HG03558 (cell line): ENCODE measurements around the gene GPN2.
"Not testable (repeated sequence)": the region's sequence is repeated elsewhere in the genome, so short reads cannot be mapped to it uniquely, and the experiment has no call there.

Source experiments
- ATAC-seq: cut with Tn5 transposase; IDR thresholded peaks from one replicate; pipeline ENCODE4 v1.9.1; 2021; ENCODE audit warnings: moderate number of reproducible peaks; ENCODE audit not compliant: unreplicated experiment; ENCODE audit errors: extremely low read depth

Gene GPN2

DNA sequence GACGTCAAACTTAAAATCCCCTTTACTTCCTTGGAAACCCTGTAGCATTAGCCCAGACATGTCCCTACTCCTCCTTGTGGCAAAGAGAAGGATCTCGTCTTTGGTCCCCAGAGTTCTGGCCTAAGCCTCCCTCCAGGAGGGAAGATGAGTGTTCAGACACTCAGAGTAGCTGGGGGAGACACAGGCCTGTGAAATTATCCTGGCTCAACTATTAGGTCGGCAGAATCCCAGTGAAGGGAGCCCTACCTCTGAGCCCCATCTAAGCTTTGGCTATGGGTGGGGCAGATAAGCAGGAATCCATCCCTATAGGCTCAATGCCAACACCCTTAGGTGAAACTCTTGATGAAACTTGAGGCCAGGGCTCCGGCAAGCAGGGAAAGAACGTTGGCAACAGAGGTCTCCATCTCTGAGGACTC, 28.8 kb downstream of the GPN2 start:
- no peak for ATAC-seq

DNA sequence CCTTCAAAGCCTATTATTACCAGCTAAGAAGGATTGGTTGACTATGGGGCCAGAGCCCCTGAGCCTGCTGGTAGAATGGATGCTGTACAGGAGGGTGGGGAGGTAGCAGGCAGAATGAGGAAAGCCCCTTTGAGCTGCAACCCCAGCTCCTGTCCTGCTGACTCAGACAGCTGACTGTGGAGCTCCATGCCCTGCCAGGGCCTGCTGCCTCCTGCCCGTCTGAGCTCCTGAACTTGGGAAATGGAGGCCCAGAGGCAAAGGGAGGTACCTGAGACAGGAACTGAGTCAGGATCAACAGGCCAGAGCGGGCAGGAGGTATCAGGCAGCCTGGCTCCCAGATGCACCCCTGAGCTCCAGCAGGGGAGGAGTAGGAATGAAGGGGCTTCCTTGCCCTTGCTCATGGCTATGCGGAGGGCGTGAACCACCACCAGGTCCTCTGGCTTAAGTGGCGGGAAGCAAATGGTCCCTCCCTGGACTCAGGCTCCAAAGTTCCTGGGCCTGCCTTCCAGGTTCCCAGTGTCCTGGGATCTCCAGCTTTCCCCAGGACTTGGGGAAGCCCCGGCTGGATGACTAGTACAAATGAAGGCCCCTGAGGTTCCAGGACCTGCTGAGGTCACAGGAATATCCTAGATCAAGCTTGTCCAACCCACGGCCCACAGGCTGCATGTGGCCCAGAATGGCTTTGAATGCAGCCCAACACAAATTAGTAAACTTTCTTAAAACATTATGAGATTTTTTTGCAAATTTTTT, 31.0 kb downstream of the GPN2 start:
- no peak for ATAC-seq

DNA sequence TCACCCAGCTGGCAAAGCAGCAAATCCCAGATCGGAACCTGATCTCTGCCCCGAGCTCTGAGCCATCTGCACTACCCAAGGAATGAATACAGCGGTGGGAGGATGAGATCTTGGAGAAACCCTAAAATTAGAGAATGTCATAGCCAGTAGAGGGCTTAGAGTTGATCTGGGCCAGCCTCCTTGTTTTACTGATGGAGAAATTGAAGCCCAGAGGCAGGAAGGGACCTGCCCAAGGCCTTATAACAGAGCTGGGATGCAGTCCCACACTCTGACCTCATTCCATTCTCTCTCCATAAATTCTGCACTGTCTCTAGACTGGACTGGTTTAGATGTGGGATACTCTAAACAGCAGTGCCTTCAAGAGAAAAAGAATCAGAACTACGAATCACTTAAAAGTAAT, 31.9 kb downstream of the GPN2 start:
- ATAC-seq = no peak

DNA sequence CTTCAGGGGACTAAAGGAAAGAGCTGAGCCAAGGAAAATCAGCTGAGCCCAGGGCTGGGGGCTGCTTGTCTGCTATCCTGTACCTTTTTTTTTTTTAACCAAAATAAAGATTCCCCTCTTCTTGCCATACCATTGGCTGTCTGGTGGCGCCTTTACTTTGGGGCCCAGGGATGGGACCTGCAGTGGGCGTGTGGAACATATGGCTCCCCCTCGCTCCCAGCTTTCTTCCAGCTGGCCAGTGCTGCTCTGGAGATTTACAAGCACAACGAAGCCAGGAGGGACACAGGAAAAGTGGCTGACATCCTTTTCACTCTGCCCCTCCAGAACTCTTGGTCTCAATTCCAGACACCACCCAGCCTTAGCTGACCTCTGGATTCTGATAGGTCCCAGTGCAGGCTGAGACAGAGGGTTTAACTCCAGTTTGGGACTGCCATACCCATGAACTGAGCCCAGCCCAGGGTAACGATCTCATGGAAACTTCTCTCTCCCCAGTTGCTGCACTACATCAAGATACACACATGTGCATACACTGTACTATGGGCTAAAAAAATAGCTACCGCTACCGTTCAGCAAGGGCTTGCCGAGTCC, 32.5 kb downstream of the GPN2 start:
- no peak for ATAC-seq

DNA sequence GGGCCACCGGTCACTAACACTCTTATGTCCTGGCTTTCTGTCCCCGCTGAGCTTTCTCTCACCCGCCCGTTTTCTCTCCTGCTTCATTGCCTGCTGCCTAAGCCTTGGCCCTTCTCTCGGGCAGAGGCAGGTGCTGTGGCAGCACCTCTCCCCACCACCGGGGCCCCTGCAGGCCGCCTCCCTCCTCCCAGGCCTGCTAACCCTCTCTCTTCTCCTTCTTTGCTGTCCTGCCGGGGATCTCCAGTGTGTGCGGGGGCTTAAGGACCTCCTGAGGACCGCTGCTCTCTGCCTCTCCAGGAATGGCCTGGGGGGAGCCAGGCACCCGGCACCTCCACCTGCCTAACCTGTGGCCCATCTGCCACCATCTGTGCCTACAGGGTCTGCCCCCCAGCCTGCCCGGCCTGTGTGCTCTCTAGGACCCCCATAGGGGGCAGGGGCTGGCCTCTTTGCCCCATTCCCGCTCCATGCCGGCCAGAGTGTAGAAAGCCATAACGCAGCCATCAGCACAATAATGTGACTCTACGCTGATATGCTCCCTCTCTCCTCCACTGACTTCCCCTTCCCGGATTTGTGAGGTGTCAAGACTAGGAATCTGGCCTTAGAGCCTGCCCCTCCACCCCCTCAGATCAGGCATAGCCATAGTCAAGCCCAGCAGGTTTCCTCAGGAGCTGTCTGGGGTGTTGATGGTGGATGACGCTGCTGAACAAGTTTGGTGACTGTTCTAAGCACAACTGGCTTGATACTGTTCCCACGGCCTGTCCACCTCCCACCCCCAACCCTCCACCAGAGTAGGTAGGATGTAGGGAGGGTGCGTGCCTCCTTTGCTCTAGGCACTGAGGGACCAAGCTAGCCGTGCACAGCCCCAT, 33.2 kb downstream of the GPN2 start:
- ATAC-seq = no peak

DNA sequence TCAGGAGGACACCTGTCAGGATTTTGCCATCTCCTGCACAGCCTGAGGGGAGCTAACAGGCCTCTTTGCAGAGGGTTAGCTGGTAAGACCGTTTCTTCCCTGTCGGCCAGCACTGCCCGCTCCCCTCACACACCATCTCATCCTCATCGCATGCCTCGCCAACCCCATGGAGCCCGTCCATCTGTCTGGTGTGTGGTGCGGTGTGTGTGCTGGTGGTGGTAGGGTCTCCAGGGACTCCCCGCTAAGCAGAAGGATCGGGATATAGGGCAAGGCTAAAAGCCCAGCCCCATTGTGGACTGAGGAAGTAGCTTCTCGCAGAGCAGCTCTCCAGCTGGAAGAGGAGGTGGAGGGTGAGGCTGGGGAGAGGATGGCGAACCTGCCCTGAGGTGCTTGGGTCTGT, 33.9 kb downstream of the GPN2 start:
- no peak for ATAC-seq

DNA sequence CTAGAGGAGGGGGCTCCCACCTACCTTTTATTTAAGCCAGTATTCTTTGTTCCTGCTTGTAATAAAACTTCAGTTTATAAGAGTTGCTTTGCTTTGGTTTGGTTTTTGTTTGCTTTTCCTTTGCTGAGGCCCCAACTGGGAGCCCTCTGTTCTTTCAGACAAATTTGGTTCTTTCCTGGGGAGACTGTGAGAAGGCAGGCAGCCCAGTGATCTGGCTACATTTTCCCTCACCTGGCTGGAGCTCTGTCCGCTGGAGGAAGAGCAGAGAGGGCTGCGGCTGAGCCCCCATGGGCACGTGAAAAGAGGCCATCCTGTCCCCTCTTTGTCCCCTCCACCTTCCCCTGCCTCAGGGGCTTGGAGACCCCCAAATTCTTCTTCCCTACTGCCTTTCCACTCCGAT, 34.4 kb downstream of the GPN2 start:
- no peak for ATAC-seq

DNA sequence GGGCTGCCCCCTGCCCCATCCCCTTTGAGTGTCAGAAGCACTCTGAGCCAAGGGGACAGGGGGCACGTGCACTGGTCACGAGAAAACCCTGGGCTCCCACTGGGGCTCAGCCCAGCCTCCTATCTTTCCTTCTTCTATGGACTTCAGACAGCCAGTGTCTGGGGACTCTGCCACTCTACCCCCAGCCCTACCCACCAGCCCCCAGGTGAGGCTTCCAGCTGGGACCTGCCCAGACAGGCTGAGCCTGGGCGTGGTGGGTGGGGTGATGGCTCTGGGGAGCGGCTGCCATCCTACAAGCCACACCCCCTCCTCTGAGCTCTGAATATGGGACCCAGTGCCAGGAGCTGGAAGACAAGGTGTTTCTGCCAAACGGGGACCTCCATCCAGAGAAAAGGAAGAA, 35.2 kb downstream of the GPN2 start:
- ATAC-seq = no peak

DNA sequence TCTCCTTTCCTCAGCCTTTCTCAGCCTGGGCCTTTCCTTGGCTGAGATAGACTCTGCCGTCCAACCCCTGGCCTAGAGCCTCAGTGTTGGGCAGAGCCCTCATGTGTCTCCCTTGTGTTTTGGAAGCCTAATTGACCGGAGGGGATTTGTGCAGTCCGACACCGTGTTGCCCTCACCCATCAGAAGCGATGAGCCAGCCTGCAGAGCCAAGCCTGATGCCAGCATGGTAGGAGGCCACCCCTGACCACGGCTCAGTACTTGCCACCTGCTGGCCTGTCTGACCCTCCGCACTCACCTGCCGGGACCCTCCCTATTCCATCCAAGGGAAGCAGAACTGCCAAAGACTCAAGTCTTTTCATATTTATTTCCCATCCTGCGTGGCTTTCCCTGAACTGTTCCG, 36.5 kb downstream of the GPN2 start:
- no peak for ATAC-seq

DNA sequence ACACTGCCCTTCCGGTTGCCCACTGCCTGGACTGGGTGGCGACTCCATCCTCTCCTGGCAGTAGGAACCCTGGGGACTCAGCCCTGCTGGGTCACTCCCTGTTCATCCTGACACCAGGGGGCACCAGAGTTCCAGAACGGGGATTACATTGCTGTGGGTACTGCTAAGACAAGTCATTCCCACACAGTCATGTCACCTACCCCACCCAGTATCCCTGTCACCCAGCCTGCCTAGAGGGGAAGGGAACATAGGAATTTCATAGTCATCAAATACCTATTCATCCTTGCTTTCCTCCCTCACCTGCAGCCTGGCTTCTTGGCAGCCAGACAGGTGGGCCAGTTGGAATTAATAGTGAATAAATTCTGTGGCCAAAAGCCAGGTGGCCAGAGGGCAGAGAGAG, 36.9 kb downstream of the GPN2 start:
- ATAC-seq = no peak

DNA sequence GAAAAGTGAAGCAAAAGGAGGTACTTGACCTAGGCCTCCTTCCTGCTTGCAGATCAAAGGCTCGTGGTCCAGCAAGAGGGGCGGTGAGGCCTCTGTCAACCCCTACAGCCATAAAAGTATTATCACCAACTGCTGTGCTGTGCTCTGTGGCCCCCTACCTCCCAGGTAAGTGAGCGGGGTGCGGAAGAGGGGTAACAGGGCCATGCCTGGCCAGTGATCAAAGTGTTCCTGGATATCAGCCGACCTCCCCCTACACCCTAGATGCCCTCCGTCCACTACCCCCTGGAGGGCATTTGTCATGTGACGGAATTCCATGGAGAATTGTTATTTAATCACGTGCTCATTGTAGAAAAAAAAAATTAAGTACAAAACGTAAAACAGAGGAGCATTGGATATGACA, 37.4 kb downstream of the GPN2 start:
- ATAC-seq = no peak

DNA sequence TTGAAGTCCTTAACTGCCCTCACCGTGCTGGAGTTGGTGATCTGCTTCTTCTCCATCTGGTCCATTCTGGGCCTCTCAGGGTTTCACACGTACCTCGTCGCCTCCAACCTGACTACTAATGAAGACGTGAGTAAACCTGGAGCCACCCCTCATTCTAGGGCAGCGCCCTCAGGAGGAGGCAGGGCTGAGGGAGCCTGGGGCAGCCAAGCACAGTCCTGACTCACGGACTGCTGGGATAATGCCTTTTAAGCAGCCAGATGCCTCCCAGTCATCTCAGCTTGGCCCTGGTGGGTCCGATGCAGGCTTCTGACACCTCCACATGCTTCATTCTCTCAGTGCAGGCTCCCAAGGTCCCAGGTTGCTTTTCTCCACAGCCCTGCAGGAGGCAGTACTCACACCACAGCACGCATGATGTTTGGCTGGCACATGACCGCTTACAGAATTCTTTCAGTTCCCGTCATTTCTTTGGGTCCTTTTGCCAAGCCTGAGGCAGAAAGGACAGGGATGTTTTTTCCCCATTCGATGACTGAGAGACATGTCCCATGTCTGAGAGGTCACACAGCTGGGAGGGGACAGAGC, 38.9 kb downstream of the GPN2 start:
- ATAC-seq = no peak

DNA sequence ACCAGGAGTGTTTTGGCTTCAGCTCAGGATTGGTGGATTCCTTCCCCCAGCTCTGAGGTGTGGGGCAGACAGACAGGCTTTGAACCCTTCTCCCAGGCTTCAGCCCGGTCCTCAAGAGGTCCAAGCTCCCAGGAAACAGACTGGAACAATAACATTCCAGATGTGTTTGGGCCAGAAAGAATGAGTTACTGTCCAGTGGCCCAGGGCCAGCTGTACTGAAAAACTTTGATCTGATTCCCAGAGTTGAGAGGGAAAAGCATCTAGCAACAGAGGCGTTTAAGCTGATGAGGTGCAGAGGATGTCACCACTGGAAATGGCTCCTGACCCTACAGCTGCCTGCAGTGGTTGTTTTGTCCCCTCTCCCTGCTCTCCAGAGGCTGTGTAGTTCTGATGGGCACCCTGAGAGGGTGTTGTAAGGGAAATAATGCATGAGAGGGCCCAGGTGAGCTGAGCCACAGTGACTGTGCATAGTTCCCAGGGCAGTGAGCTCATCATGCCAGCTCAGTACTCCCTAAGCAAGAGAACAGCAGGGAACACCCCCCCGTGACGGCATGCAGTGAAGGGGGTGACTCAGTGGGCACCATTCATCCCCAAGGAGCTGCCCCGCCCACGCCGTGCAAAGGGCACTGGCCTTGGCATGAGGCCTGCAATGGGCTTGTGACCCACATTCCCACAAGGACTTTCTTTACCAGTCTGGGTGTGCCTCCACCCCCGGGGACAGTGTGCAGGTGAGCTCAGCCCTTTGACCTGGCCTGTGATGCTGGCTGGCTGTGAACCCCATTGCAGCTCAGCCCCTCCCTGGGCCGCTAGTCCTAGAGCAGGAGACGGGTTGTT, 40.9 kb downstream of the GPN2 start:
- ATAC-seq = no peak

DNA sequence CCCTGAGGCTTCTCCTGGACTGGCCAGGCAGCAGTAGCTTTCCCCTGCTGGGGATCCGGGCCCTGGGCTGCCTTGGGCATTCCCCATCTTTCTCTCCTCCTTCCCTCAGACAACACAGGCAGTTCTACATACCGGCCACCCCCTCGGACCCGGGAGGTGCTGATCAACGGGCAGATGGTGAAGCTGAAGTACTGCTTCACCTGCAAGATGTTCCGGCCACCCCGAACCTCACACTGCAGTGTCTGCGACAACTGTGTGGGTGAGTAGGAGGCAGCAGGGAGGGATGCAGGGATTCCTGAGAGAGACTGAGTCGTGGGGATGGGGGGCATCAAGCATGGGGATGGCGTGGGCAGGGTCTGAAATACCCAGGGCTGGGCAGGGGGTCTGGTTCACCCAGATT, 41.6 kb downstream of the GPN2 start:
- no peak for ATAC-seq

DNA sequence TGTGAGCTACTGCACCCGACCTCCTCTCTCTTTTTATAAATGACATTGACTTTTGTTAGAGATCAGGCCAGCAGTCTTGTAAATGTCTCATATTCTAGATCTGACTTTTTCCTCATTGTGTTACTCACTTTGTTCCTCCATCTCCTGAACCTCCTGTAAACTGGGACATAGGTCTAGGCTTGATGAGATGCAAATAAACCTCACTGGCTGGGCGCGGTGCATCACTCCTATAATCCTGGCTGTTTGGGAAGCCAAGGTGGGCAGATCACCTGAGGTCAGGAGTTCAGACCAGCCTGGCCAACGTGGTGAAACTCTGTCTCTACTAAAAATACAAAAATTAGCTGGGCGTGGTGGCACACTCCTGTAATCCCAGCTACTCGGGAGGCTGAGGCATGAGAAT, 42.3 kb downstream of the GPN2 start:
- not testable (repeated sequence) for ATAC-seq

DNA sequence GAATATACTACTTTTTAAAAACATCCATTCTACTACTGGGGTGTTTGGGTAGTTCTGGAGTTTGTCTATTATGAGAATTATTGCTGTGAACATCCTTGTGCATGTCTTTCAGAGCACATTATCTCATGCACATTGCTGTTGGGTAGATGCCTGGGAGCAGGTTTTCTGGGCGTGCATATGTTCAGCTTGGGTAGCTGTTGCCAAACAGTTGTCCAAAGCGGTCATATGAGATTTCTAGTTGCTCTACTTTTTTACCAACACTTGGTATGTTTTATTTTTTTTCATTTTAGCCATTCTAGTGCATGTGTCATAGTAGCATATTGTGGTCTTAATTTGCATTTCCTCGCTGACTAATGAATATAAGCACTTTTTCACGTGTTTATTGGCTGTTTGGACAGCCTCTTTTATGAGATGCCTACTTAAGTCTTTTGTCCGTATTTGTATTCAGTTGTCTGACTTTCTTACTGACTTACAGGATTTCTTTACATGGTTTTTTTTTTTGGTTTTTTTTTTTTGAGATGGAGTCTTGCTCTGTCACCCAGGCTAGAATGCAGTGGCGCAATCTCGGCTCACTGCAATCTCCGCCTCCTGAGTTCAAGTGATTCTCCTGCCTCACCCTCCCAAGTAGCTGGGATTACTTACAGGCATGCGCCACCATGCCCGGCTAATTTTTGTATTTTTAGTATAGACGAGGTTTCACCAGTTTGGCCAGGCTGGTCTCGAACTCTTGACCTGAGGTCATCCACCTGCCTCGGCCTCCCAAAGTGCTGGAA, 45.5 kb downstream of the GPN2 start:
- ATAC-seq = no peak

DNA sequence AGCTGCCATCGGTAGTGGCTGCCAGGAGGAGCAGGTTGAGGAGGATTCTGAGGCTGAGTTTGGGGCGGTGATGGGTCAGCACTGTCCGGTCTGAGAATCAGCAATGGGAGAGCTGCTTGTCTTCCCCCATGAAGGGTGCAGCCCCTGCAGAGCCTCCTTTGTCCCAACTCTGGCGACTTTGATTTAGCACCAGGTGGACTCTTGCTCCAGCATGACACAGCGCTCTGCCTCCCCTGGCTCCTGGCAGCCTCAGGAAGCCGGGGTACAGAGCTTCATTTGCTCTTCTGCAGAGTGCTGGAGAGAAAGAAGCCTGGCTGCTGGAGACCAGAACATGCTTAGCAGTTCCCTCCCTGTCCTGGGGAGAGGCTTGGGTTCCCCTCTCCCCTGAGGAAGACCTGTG, 50.3 kb downstream of the GPN2 start:
- ATAC-seq = no peak

DNA sequence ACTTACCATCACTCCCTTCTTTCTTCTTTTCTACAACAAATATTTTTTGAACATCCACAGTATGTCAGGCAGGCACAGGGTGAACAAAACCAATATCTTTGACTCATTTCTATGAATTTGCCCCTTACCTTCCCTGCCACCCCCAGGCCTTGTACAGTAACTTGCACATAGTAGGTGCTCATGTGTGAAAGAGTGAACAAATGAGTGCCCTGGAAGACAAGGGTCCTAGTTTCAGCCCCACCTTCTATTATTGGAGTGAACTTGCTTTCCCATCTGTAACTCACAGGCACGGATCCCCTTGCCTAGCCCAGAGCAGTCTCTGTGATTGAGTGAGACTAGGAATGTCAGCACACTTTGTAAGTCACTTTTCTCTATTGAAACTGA, 50.8 kb downstream of the GPN2 start:
- ATAC-seq = no peak
